Activated CD4-positive, alpha-beta T cell treated with anti-CD3 and anti-CD28 coated beads for 4 hours (primary cell): Measurements from ENCODE around the gene PARP2.
"Not testable (repeated sequence)": the region's sequence is repeated elsewhere in the genome, so short reads cannot be mapped to it uniquely, and the experiment has no call there.

ENCODE experiments used
- DNase-seq, 2 donors: peaks; one replicate each; pipeline ENCODE4 v3.0.0-alpha.2; 2020

The PARP2 gene

DNA sequence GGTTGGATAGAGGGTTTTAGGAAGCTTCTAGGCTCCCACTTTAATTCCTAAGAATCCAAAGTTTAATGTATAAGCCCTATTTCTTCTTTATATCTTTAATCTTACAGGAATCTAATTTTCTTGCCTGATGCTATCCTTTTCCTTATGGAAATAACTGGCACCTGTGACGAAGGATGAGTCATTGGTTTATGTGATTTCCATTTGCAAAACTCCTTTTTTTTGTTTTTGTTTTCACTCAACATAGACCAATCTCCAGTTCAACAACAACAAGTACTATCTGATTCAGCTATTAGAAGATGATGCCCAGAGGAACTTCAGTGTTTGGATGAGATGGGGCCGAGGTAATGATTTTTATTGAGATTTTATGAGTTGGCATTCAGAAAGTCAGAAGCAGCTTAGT is 6.8 kb downstream of the PARP2 start:
- DNase-seq: no peak

DNA sequence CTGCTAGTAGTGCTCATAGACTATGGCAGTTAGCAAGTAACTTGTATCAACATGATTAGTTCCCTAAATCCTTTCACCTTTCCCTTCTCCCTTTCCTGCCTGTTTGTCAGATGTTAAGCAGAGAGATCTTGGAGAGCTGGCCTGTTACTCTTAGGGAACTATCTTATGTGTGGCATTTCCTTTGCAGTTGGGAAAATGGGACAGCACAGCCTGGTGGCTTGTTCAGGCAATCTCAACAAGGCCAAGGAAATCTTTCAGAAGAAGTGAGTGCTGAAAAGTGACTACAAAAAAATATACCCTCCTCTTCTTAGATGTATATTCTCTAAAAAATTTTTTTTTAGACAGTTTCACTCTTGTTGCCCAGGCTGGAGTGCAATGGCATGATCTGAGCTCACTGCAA is 7.4 kb downstream of the PARP2 start:
- no peak for DNase-seq

DNA sequence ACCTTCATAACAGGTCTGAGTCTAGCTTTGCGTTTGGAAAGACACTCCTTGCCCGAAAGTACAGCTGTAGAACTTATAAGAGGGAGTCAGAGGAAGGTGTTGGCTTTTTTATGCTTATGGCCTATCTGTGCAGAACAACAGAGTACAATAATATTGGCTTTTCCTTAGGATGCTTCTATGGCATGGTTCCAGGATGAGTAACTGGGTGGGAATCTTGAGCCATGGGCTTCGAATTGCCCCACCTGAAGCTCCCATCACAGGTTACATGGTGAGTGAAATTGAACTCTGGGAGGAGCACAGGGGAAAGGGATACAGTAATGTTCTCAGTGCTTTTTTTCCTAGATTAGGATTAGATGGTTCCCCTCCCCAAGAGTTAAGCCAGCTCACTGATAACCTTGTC is 13.0 kb downstream of the PARP2 start:
- DNase-seq: no peak

DNA sequence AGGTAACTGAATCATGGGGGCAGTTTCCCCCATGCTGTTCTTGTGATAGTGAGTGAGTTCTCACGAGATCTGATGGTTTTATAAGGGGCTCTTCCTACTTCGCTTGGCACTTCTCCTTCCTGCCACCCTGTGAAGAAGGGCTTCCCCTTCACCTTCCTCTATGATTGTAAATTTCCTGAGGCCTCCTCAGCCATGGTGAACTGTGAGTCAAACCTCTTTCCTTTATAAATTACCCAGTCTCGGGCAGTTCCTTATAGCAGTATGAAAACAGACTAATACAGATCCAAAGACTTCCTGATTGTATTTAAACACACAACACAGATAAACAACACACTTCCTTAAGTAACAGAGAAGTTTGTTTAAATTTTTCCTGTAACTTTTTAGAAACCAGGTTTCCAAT is 15.0 kb downstream of the PARP2 start:
- not testable (repeated sequence) for DNase-seq

DNA sequence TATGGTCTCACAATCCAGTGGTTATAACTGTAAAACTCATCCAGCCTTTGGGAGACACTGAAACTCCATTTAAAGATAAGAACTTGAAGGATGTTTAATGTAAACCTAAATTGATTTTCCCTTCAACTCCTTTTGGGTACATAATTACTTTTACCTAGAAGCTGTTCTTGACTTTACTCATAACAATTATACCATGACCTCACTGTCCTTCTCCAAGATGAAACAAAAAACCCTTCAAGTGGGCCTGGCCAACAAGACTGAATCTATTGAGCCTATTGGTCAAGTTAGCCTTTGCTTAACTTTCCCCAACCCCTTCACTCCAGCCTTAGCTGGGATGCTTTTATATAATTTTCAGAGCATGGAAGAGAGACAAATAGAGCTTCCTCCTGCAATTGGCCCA is 22.5 kb downstream of the PARP2 start:
- no peak for DNase-seq

DNA sequence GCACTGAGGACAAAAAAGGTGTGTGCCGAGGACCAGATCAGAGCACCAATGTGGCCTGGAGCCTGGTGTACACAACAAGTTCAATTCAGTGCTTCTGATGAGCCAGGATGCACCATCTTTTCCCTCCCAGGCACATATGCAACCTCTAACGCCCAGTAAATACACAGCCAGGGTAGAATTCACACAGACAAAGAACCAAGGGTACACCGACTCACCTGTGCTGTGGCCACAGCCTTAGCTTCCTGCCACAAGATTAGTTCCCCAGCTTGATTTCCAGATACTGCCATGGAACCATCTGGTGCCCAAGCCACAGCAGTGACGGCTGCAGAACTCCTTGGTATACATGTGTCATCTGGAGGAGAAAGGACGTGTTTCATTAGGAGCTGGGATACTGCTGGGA is 29.4 kb downstream of the PARP2 start:
- no peak for DNase-seq

DNA sequence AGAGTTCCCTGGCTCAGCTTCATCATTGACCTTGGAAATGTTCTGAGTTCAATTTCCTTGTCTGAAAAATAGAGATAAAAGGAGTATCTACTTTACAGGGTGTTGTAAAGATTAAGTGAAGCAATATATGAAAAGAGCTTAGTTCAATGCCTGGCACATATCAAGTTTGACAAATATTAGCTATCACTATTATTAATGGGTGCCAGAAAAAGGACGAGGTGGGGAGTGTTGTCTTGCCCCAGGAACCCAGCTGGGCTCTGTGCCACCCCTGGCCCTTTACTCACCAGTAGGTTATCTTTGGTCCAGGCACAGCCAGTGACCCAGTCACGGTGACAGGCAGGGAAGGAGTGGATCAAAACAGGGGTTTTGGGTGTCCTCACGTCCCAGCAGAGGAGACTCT is 32.0 kb downstream of the PARP2 start:
- no peak for DNase-seq

DNA sequence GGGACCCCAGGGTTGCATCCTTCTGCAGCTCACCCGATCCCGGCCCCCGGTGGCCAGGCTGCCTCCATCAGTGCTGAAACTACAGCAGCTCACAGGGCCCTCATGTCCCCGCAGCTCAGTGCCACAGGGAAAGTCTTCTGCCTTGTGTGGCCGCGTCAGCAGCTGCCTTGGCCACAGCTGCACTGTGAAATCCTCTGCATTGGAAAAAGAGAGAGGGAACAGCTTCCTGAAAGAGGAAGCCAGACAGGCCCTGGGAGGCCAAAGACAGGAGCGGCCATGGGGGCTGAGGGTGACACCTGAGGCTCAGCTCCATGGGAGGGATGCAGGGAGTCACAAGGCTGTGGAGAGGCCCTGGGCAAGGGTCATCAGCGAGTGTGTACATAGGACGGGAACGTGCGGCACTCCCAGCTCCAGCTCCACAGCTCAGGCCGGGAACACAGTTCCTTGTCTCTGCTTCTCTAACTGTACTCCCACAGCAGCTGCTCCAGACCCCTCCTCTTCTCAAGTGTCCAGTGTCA is 32.7 kb downstream of the PARP2 start:
- no peak for DNase-seq

DNA sequence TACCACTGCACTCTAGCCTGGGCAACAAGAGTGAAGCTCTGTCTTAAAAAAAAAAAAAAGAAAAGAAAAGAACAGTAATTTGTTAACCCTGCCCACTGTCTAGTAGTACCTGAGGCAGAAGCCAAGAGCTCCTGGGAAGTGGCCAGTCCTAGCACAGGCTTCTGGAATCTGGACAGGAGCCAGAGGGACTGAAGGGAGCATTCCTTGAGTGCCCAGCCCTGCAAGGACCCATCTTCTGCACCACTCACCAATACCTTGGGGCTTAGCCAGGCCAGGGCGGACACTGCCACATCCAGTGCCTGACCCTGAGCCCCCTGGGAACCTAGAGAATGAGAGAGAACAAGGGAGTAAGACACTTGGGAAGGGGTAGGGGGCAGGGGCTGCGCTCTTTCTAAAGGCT is 33.7 kb downstream of the PARP2 start:
- DNase-seq: no peak

DNA sequence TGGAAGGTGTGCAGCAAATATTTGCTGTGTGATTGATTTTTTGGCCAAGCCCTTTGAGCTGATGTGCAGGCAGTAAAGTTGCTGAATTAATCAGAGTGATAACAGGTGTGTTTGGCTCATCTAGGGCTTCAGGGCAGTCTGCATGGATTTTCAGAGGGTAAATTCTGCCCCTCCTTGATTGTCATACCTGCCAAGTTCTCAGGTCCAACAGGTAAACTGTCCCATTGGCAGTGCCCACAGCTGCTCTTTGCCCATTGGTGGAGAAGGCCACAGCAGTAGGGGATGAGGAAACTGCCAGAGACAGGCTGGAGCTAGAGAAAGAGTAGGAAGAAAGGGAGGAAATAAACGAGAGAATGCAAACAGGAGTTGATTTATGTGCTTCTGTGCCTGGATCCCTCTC is 36.3 kb downstream of the PARP2 start:
- DNase-seq: no peak

DNA sequence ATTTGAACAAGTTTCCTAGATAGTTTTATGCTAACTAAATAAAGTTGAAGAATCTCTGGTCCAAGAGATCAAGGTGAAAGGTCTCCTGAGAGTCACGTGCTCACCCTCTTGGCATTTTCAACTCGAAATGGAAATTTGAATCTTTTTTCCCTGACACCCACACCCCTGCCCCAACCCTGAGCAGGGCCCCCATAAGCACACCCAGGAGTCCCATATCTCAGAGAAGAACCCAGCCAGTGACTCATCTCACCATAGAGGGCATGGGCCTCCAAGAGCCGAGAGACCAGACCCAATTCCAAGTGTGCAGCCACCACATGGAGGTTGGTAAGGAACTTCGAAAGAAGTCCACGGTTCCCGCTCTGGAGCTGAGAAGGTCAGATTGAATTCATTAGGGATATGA is 37.2 kb downstream of the PARP2 start:
- no peak for DNase-seq

DNA sequence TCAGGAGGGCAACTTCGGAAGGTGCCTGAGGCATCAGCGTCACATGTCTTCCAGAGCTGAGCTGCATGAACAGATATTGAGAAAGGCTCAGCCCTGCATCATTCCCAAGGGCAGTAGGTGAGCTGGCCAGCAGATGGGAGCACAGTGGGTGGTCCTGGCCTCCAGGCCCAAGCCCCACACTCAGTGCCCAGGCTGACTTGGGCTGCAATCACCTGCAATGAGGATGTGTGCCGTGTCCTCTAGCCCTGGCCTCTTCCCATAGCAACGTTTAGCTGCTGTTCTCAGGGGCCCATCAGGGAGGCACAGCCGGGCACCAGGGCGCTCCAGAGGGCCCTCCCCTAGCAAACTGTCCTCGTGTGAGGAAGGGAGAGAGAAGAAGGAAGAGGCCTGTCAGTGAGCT is 37.9 kb downstream of the PARP2 start:
- DNase-seq: no peak

DNA sequence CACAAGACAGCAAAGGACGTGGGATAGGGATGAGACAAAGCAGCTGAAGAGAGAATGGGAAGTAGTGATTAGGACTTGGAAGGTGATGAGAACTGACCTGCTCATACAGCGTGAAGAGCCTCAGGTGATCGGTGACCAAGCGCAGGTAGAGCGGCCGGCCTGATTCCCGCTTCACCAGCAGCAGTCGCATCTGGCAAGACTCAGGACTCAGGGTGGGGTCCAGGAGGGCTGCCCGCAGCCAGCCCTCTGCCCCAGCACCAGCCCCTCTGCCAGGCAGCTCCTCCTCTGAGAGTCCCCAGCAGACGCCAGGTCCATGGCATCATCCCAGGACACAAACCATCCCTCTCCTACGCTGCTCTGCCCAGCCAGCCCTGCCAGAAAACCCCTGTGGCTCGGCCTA is 39.1 kb downstream of the PARP2 start:
- DNase-seq: no peak

DNA sequence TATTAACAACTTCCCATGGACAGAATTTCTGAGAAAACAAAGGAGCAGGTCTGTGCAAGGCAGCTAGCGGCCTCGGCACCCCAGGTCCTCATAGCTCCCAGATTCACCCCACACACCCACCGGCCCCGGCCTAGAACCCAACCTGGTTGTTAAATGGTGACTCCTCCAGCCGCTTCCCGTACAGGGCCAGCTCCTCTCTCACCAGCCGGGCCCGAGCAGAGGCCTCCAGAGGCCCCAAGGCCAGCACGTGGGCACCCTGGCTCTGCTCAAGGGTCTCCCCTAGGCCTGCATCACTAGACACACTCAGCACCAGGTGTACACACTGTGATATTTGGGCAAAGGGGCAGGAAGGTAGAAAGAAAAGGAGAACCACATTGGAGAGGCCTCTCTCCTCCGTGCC is 39.6 kb downstream of the PARP2 start:
- no peak for DNase-seq

DNA sequence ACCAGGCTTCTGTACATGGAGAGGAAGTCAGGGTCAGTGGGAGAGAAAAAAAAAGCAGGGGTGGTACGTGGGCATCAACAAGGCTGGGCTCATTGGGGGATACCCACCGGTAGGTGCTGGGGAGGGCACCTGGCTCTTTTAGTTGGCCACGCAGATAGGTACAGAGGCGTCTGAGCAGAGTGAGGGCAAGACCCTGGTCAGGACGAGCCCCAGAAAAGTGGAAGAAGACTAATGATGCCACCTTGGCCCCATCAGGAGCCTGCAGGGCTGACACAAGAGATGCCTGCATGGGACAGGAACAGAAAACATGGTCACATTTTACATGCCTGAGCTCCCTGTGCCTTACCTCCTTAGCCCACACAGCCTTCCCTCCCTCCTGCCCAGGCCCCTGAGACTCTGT is 40.2 kb downstream of the PARP2 start:
- no peak for DNase-seq

DNA sequence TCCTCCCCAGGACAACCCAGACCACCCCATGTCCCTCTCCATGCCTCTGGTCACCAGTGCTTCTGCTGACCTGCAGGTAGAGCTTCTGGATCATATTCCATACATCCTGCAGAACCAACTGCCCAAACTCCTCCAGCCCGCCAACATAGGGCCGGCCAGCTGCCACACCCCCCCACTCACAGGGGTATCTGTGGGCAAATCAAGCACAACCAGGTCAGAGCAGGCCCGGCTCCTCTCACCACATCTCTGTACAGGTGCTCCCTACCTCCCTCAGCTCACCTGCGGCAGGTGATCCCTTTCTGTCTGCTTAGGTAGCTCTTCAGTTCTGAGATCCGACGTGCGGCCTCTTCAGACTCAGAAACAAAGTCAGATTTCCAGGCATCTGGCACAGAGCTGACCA is 40.9 kb downstream of the PARP2 start:
- no peak for DNase-seq

DNA sequence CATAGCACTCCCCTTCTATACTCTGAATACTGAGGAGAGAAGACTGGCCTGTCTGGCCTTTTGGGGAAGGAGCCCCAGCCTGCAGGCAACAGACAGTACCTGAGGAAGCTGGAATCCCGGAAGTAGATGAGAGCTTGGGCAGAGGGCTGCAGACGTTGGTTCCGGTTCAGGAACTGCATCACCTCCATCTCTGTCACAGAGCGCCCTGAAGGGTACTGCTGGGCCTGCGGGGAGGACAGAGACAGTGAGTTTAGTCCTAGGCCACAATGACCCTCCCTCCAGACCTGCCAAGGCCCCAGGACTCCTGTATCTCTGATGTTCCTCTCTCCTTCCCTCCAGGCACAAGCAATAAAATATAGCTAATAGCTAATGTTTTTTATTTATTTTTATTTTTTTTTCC is 41.5 kb downstream of the PARP2 start:
- DNase-seq: no peak

DNA sequence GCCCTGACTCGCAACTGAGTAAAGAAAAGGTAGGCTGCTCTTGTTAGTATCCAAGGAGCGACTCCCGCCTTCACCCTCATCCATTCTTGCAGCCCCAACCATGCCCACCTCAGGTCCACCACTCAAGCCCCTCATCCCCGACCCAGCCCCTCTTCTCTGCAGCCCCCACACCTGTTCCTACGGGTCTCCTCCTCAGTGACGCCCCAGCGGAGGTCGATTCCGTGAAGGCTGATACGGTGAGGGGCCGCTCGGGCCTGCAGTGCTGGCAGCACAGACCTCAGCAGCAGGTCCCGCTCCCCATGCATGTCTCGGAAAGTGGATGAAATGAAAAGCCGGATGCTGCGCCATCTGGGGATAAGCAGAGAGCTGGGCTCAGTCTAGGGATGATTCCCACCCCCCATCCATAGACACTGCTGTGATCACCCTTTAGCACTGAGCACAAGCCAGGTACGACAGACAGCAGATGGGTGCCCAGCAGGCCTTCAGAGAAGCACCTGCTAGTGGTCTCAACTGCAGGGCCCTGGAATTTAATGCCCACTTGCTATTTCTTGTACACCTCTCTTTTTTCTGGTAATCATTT is 42.9 kb downstream of the PARP2 start:
- DNase-seq: no peak

DNA sequence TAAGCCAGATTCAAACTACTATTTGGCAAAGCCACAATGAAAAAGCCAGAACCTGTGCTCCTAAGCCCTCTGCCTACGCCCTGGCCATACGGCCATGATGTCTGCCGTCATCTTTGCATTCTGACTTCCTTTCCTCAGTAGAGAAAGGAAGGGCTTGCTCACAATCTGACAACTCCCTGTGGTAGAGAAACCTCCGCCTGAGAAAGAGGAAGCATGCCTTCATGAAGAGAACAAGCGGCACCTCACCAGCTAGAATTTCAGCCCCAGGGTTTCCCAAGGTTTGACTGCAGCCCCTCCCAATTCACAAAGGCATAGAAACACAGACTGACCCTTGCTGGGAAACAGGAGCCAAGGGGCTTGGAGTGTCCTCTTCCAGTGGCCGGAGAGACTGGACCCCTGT is 44.1 kb downstream of the PARP2 start:
- no peak for DNase-seq

DNA sequence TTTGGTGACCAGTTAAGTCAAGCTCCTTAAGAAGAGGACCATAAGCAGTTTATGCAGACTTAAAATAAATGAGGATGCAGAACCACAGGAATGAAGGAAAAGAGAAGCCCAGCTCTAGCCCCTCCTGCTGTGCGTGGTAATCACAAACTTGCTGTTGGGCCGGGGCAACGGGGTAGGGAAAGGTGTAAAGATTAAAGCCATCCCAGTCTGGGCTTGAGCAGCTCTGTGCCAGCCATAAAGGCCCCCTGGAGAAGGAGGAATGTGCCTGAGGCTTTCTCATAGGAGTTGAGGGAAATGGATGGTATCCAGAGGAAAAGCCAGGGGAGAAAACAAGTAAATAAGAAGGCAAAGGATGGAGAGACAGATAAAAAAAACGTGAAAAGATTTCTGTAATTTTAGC is 44.7 kb downstream of the PARP2 start:
- no peak for DNase-seq

DNA sequence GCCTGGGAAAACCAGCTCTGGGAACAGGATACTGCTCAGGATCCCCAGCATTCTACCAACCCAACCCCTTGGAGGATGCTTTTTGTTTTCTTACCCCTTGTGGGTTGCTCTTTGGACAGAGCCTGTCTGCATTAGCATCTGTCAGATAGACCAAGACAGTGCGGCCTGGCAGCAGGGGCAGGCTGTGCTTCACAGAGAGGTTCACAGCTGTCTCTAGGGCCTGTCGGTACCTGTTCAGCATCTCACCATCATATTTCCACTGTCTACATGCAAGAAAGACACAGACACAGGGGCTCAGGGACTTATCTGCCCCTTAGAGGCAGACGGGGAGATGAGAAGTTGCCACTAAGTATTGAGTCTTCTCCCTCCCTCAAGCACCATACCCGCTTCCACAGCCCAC is 48.1 kb downstream of the PARP2 start:
- no peak for DNase-seq

DNA sequence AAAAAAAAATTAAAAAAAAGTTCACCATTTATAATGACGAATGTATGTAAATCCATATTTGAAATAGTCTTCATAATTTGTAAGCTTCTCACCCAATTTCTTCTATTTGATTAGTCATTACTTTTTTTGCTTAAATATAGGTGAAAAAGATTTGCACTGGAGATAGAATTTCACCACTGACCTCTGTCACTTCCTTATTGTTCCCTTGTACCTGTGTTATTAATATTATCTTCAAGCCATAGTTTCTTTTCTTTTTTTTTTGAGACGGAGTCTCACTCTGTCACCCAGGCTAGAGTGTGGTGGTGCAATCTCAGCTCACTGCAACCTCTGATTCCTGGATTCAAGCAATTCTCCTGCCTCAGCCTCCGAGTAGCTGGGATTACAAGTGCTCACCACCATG is 54.1 kb downstream of the PARP2 start:
- no peak for DNase-seq

DNA sequence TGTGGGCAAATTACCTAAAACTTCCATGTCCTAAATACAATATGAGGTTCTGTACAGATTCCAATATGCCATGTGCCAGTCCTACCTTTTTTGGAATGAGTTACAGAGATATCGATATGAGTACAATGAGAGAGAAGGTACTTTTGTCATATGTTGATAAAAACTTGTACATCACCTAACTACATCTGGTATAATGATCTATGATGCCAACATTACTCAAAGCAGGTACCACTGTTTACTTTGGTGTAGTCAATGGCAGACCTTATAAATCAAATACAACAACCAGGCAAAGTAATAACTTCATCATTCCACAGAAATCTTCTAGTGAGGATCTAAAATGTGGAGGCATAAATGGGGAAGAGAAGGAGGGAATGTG is 57.1 kb downstream of the PARP2 start:
- no peak for DNase-seq

DNA sequence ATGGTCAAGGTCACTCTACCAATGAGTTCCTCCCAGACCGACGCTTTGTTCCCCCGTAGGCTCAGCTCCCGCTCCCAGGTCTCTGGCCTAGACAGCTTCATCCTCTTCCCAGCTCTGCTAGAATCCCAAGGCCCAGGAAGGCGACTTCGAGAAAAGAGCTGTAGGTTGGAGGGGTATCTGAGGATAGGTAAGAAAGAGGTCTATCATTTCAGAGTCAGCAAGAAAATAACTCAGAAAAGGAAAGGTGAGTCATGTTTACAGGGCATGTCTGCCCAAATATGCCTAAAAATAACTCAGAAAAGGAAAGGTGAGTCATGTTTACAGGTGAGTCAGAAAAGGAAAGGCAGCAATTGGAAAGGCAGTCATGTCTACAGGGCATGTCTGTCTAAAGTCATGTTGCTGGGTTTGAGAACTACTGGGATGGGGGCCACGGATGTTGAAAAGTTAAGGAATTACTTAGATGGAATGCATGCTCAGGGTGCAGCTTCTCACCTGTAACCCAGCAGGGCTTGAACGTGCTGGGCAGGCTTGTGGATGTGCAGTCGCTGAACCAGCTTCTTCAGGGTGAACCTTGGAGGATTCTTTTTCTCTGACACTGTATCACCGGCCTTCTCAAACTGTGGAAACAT is 57.6 kb downstream of the PARP2 start:
- DNase-seq: peak in 1 of 2 donors; percentile 13

DNA sequence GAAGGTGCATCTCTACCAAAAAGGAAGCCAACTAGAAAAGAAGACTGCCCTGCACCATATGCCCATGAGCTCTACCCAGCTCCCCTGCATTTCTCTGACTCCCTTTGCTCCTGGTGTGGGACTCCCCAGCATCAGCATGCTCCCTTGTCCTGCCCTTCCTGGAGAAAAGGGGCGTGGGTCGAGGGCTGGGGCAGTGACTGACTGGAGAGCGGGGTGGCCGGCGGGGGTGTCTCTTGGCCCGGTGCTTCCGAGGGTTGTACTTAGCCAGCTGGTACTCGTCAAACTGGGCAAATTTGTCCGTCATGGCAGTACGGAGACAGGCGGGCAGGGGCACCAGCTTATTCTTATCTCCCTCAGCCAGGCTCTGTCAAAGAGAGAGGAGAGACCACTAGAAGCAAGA is 60.1 kb downstream of the PARP2 start:
- DNase-seq: no peak
